Measurements from ENCODE around the gene CDR2L.

The CDR2L gene

GRCh38 chr17:75046407-75047289, 59.2 kb downstream of the CDR2L start, which contains the start of the genes ATP5PD and KCTD2:
Gene ATP5PD (minus strand): TSS chr17:75046969. CDS start chr17:75042650, 4,319 bp downstream.
Gene KCTD2 (plus strand): TSS chr17:75047225. CDS start chr17:75047251, 26 bp downstream.
- peak; percentile 95 to 96 for DNase-seq

DNA sequence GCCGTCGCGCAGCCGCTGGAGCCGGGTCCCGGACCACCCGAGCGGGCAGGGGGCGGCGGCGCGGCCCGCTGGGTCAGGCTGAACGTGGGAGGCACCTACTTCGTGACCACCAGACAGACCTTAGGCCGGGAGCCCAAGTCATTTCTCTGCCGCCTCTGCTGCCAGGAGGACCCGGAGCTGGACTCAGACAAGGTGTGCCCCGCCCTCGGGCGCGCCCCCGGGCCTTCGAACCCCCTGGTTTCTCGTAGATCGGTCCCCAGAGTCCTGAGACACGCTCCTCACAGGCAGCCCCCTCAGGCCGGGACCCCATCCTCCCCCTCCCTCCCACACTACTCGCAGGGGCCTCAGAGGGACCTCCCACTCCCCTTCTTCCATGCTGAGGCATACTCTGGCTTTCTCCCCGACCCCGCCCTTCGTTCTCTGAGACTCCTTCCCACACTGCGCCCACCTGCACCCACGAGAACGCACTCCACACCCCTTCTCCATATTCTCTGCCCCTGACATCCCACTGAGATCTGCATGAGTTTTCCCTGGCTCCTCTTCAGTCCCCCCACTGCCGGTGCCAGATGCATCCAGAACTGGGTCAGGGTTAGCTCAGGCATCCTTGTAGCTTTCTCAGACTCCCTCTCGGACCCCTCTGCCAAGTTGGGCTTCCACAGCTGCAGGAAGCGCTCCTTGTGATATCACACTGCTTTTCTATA, 60.1 kb downstream of the CDR2L start:
- DNase-seq: no peak

DNA sequence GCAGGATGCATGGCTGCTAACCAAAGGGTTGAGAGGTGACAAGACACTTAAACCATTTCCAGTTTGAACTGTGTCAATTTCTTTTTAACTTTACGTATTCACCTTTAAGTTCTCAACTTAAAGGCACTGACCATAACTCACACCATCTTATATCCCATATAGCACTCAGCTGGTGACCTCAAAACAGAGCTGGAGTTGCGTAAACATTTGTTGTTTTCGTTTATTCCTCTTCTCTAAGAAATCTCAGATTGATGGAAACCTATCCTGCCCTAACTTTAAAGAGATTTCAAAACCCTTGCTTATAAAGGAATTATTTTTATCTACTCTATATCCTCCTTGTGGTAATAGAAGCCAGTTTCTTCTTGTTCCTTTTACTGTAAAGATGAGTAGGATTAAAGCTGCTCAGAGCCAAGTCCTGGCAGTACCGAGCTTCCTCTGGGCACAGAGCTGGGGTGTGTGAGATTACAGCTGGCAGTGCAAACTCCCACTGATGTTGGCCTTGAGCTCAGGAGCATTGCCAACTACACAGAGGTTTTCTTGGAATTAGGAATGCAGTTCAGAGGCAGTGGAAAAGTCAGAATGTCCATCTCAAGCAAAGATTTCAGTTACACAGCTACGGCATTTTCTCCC, 60.9 kb downstream of the CDR2L start:
- DNase-seq: peak; percentile 44 to 46

- DNase-seq: no peak
These were observed 61.6 kb downstream of the CDR2L start for GRCh38 chr17:75049057-75049456.

- DNase-seq: no peak
These were observed 62.3 kb downstream of the CDR2L start for GRCh38 chr17:75049706-75050105.

GRCh38 chr17:75051941-75052340, 64.5 kb downstream of the CDR2L start:
- no peak for DNase-seq
